NT2/D1 (cell line): ENCODE data around the gene COX4I1.

Source experiments
- DNase-seq: peaks from one replicate; pipeline ENCODE4 v3.0.0-alpha.2; 2011; ENCODE audit warnings: low read depth, low spot score
- H3K27me3 ChIP-seq: 2 replicates; pipeline ENCODE4 v1.6.0; 2011; ENCODE audit warnings: mild to moderate bottlenecking; ENCODE audit not compliant: insufficient read length, insufficient read depth
- H3K36me3 ChIP-seq: 2 replicates; pipeline ENCODE4 v1.6.1; 2011; ENCODE audit warnings: mild to moderate bottlenecking, low read length, mixed read lengths; ENCODE audit not compliant: insufficient read depth, insufficient read length
- H3K4me1 ChIP-seq: 2 replicates; pipeline ENCODE4 v1.5.1; 2011; ENCODE audit not compliant: insufficient read depth, insufficient read length
- H3K4me3 ChIP-seq: 2 replicates; pipeline ENCODE4 v1.5.1; 2011; ENCODE audit warnings: low read depth; ENCODE audit not compliant: insufficient read length
- H3K9ac ChIP-seq: 2 replicates; pipeline ENCODE4 v1.6.0; 2011; ENCODE audit warnings: low read depth; ENCODE audit not compliant: insufficient read length
- H3K9me3 ChIP-seq: 2 replicates; pipeline ENCODE4 v1.5.1; 2011; ENCODE audit warnings: mild to moderate bottlenecking, low read length; ENCODE audit not compliant: insufficient read depth
- SUZ12 ChIP-seq: IDR thresholded peaks from 2 replicates; pipeline ENCODE4 v1.6.1; 2011; ENCODE audit not compliant: insufficient read length, insufficient read depth; ENCODE audit errors: extremely low read depth
- YY1 ChIP-seq: IDR thresholded peaks from 2 replicates; pipeline ENCODE4 v1.6.1; 2011; ENCODE audit not compliant: insufficient read length, insufficient read depth
- ZNF274 ChIP-seq: IDR thresholded peaks from 2 replicates; pipeline ENCODE4 v1.6.1; 2011; ENCODE audit warnings: mild to moderate bottlenecking, low read depth, low read length

The COX4I1 gene

GRCh38 chr16:85759631-85760419 is 39.7 kb upstream of the COX4I1 start:
- DNase-seq = no peak
- Histone ChIP-seq H3K9ac (no peak overlapping the region), H3K27me3 (no peaks in the 10 kb centered on the region), H3K9me3 (no peaks in the 10 kb centered on the region), H3K4me1 (peaks cover 11% of the 10 kb centered on the region), H3K4me3 (no peak overlapping the region), H3K36me3 (no peaks in the 10 kb centered on the region)
- TF ChIP-seq ZNF274 = no peak

- Histone ChIP-seq H3K36me3 (no peaks in the 10 kb centered on the region), H3K9ac (no peak overlapping the region), H3K4me1 (peaks cover 15% of the 10 kb centered on the region), H3K27me3 (no peaks in the 10 kb centered on the region), H3K4me3 (no peak overlapping the region), H3K9me3 (no peaks in the 10 kb centered on the region)
- no peak for TF ChIP-seq YY1
- no peak for TF ChIP-seq SUZ12
- no peak for TF ChIP-seq ZNF274
- DNase-seq = no peak
Observed at GRCh38 chr16:85761861-85762260, 37.6 kb upstream of the COX4I1 start.

- TF ChIP-seq SUZ12 = no peak
- TF ChIP-seq ZNF274 = no peak
- TF ChIP-seq YY1 = no peak
- Histone ChIP-seq H3K9me3 (no peaks in the 10 kb centered on the region), H3K9ac (no peak overlapping the region), H3K36me3 (no peaks in the 10 kb centered on the region), H3K4me1 (peaks cover 23% of the 10 kb centered on the region), H3K27me3 (no peaks in the 10 kb centered on the region), H3K4me3 (no peak overlapping the region)
- no peak for DNase-seq
Observed at GRCh38 chr16:85762970-85763369, 36.5 kb upstream of the COX4I1 start.

- no peaks in the 10 kb centered on the region for H3K27me3 ChIP-seq
- H3K4me1 ChIP-seq = peaks cover 25% of the 10 kb centered on the region
- H3K4me3 ChIP-seq = no peak overlapping the region
- no peak for DNase-seq
- H3K9ac ChIP-seq = no peak overlapping the region
- no peaks in the 10 kb centered on the region for H3K36me3 ChIP-seq
- H3K9me3 ChIP-seq = no peaks in the 10 kb centered on the region
- TF ChIP-seq YY1 = no peak
- TF ChIP-seq ZNF274 = no peak
- no peak for TF ChIP-seq SUZ12
Observed at GRCh38 chr16:85763616-85764015, 35.9 kb upstream of the COX4I1 start.

GRCh38 chr16:85765211-85765610 is 34.3 kb upstream of the COX4I1 start:
- Histone ChIP-seq H3K4me3 (no peak overlapping the region), H3K36me3 (no peaks in the 10 kb centered on the region), H3K9ac (no peak overlapping the region), H3K9me3 (no peaks in the 10 kb centered on the region), H3K4me1 (peaks cover 25% of the 10 kb centered on the region), H3K27me3 (no peaks in the 10 kb centered on the region)
- no peak for TF ChIP-seq YY1
- no peak for TF ChIP-seq ZNF274
- no peak for TF ChIP-seq SUZ12
- DNase-seq = no peak

- peaks cover 25% of the 10 kb centered on the region for H3K4me1 ChIP-seq
- peaks cover 3% of the 10 kb centered on the region for H3K36me3 ChIP-seq
- TF ChIP-seq SUZ12 (no peak), ZNF274 (no peak), YY1 (no peak)
- no peak overlapping the region for H3K9ac ChIP-seq
- no peak for DNase-seq
- H3K4me3 ChIP-seq = no peak overlapping the region
- H3K9me3 ChIP-seq = no peaks in the 10 kb centered on the region
- H3K27me3 ChIP-seq = no peaks in the 10 kb centered on the region
Observed at GRCh38 chr16:85765767-85766166, 33.7 kb upstream of the COX4I1 start.

GRCh38 chr16:85767531-85767930 is 32.0 kb upstream of the COX4I1 start:
- Histone ChIP-seq H3K36me3 (peaks cover 10% of the 10 kb centered on the region), H3K9ac (peak overlapping the region; percentile 47), H3K4me1 (peaks cover 25% of the 10 kb centered on the region), H3K4me3 (no peak overlapping the region), H3K9me3 (no peaks in the 10 kb centered on the region), H3K27me3 (no peaks in the 10 kb centered on the region)
- TF ChIP-seq ZNF274 (no peak), SUZ12 (no peak), YY1 (no peak)
- no peak for DNase-seq

- H3K4me3 ChIP-seq = no peak overlapping the region
- no peak for TF ChIP-seq SUZ12
- peak; percentile 50 for TF ChIP-seq YY1
- H3K36me3 ChIP-seq = peaks cover 10% of the 10 kb centered on the region
- peaks cover 25% of the 10 kb centered on the region for H3K4me1 ChIP-seq
- no peaks in the 10 kb centered on the region for H3K9me3 ChIP-seq
- no peaks in the 10 kb centered on the region for H3K27me3 ChIP-seq
- DNase-seq = peak; percentile 79
- H3K9ac ChIP-seq = peak overlapping the region; percentile 27
Observed at GRCh38 chr16:85768199-85768598, 31.3 kb upstream of the COX4I1 start.
